HCT116 (cell line): Measurements from ENCODE around the gene ETHE1. TPM values are rescaled to one million over a fixed set of nuclear protein-coding genes. Genes with fewer than 3 reads are reported as not detected.

Experiments used
- ATAC-seq: fragments of 200-7000 bp; cut with Tn5 transposase; 2 replicates; pipeline ENCODE4 v1.9.1; 2020; ENCODE audit warnings: mild to moderate bottlenecking, moderate library complexity
- BruUV-seq: library from RNA; stranded (reverse); fragments of 400-500 nt; replicated peaks from 2 replicates; lab custom pipeline; 2021; lab: Mats Ljungman, UMichigan
- CTCF ChIA-PET: fragments of 300-600 bp; sonication (Branson Sonifier 250); formaldehyde crosslinking; loops from one replicate; lab custom pipeline; 2021; ENCODE audit warnings: antibody characterized with exemption; lab: Charles Lee
- POLR2A ChIA-PET: fragments of 300-600, 350-600 bp; sonication (Branson Sonifier 250); formaldehyde crosslinking; loops from one replicate; lab custom pipeline; 2021; ENCODE audit warnings: antibody characterized with exemption; lab: Charles Lee
- RAD21 ChIA-PET, 2 experiments: fragments of 300-600 bp; sonication (Branson Sonifier 250); formaldehyde crosslinking; loops; one replicate each; lab custom pipeline; 2023; ENCODE audit warnings: low total read pairs in 2 of 2; ENCODE audit not compliant: uncharacterized antibody in 2 of 2, unreplicated experiment in 2 of 2, low non-redundant PET in 1 of 2; lab: Charles Lee
- DNase-seq: peaks from one replicate; pipeline ENCODE4 v3.0.0-alpha.2; 2010; ENCODE audit warnings: low read depth, low spot score
- H2AFZ ChIP-seq: fragments of 200-600 bp; shearing (Covaris generic), sonication (generic); 2 replicates; pipeline ENCODE4 v1.6.1; 2017; ENCODE audit warnings: low read depth, mixed run types, mixed read lengths, antibody characterized with exemption, low read length; ENCODE audit not compliant: poor library complexity, severe bottlenecking
- H3K27ac ChIP-seq: 2 replicates; pipeline ENCODE4 v1.5.1; 2012; ENCODE audit warnings: low read depth, low read length
- H3K27me3 ChIP-seq: fragments of 200-600 bp; sonication (generic); 2 replicates; pipeline ENCODE4 v1.6.1; 2016; ENCODE audit warnings: mixed run types, low read length, mixed read lengths; ENCODE audit not compliant: insufficient read depth
- H3K36me3 ChIP-seq, 2 experiments: fragments of 200-500 bp in 1 of 2; fragments of 200-600 bp in 1 of 2; sonication (Bioruptor generic) in 1 of 2; sonication (generic) in 1 of 2; 2 replicates each; pipeline versions ENCODE4 v1.5.1 to v1.6.1; 2014 to 2016; ENCODE audit warnings: low read length in 2 of 2, inconsistent platforms in 1 of 2, mixed read lengths in 1 of 2, mixed run types in 1 of 2; ENCODE audit not compliant: insufficient read depth in 2 of 2, control insufficient read depth in 1 of 2
- H3K4me1 ChIP-seq, 2 experiments: fragments of 200-600 bp in 1 of 2; sonication (generic) in 1 of 2; 2 replicates each; pipeline versions ENCODE4 v1.5.1 to v1.6.1; 2012 to 2017; ENCODE audit warnings: low read length in 2 of 2, inconsistent platforms in 1 of 2, mild to moderate bottlenecking in 1 of 2, mixed read lengths in 1 of 2, mixed run types in 1 of 2, moderate library complexity in 1 of 2; ENCODE audit not compliant: insufficient read depth in 2 of 2, control insufficient read depth in 1 of 2
- H3K4me2 ChIP-seq: fragments of 200-600 bp; sonication (generic); 2 replicates; pipeline ENCODE4 v1.6.1; 2017; ENCODE audit warnings: mixed run types, low read length, mixed read lengths
- H3K4me3 ChIP-seq, 2 experiments: fragments of 200-600 bp in 1 of 2; sonication (generic) in 1 of 2; replicated peaks in 1 of 2; 2 replicates each; pipeline ENCODE4 v1.5.1; 2011 to 2016; ENCODE audit warnings: low read length in 2 of 2, control low read depth in 1 of 2, low read depth in 1 of 2, mild to moderate bottlenecking in 1 of 2, mixed read lengths in 1 of 2, mixed run types in 1 of 2
- H3K79me2 ChIP-seq: fragments of 200-600 bp; sonication (generic); 2 replicates; pipeline ENCODE4 v1.6.1; 2017; ENCODE audit warnings: mild to moderate bottlenecking, mixed run types, low read length, moderate library complexity, mixed read lengths; ENCODE audit not compliant: insufficient read depth
- H3K9ac ChIP-seq: fragments of 200-600 bp; sonication (generic); 2 replicates; pipeline ENCODE4 v1.6.1; 2016; ENCODE audit warnings: low read length, mixed read lengths
- H3K9me2 ChIP-seq: fragments of 200-600 bp; sonication (generic), shearing (Covaris generic); 2 replicates; pipeline ENCODE4 v1.6.1; 2017; ENCODE audit warnings: mixed run types, mild to moderate bottlenecking, moderate library complexity; ENCODE audit not compliant: insufficient read depth
- H3K9me3 ChIP-seq, 2 experiments: fragments of 200-500 bp in 1 of 2; fragments of 200-600 bp in 1 of 2; sonication (Bioruptor generic) in 1 of 2; sonication (generic) in 1 of 2; 2 replicates each; pipeline ENCODE4 v1.6.1; 2014 to 2017; ENCODE audit warnings: low read length in 2 of 2, mixed read lengths in 2 of 2, inconsistent platforms in 1 of 2, low read depth in 1 of 2, mild to moderate bottlenecking in 1 of 2, mixed run types in 1 of 2, moderate library complexity in 1 of 2; ENCODE audit not compliant: control insufficient read depth in 1 of 2, insufficient read depth in 1 of 2
- H4K20me1 ChIP-seq: fragments of 200-600 bp; sonication (generic), shearing (Covaris generic); 2 replicates; pipeline ENCODE4 v1.6.1; 2017; ENCODE audit warnings: mixed run types, mild to moderate bottlenecking, moderate library complexity; ENCODE audit not compliant: insufficient read depth
- EGR1 ChIP-seq: IDR thresholded peaks from 2 replicates; pipeline ENCODE4 v1.6.1; 2012; ENCODE audit warnings: low read depth
- EZH2 ChIP-seq: fragments of 200-600 bp; sonication (generic); IDR thresholded peaks from 2 replicates; pipeline ENCODE4 v1.6.1; 2017; ENCODE audit warnings: antibody characterized with exemption, mixed run types
- FOSL1 ChIP-seq: IDR thresholded peaks from 2 replicates; pipeline ENCODE4 v1.6.1; 2012; ENCODE audit warnings: low read depth
- SRF ChIP-seq: IDR thresholded peaks from 2 replicates; pipeline ENCODE4 v1.6.1; 2012; ENCODE audit warnings: low read depth
- YY1 ChIP-seq: IDR thresholded peaks from 2 replicates; pipeline ENCODE4 v1.6.1; 2011; ENCODE audit warnings: low read length, low read depth, moderate library complexity, mild to moderate bottlenecking; ENCODE audit not compliant: insufficient replicate concordance; ENCODE audit errors: extremely low read depth
- ZFX ChIP-seq: fragments of 450-650 bp; IDR thresholded peaks from 2 replicates; pipeline ENCODE4 v1.6.1; 2017
- ZNF274 ChIP-seq: fragments of 200-500 bp; sonication (Bioruptor generic); IDR thresholded peaks from 2 replicates; pipeline ENCODE4 v1.6.1; 2014; ENCODE audit warnings: mild to moderate bottlenecking, low read depth, low read length, inconsistent platforms
- intact Hi-C: fragments of 100-400 bp; cut with micrococcal nuclease; formaldehyde crosslinking; loops from 2 replicates; pipeline ENCODE4 v1.10.0; 2022
- total RNA-seq: library from RNA; stranded (reverse); gene quantifications from one replicate; pipeline ENCODE4 v1.2.1, GENCODE V29; 2021; ENCODE audit not compliant: unreplicated experiment
- TF ChIP-seq, protein P1 (sequence below): IDR thresholded peaks from 2 replicates; pipeline ENCODE4 v1.6.1; 2012
- TF ChIP-seq, protein P2 (sequence below), 3 experiments: fragments of 200-600 bp in 1 of 3; sonication (generic) in 1 of 3; IDR thresholded peaks in 2 of 3; conservative IDR thresholded peaks in 1 of 3; 2 replicates each; pipeline ENCODE4 v1.5.1; 2012 to 2017; ENCODE audit warnings: low read depth in 2 of 3, low read length in 2 of 3, antibody characterized with exemption in 1 of 3, borderline replicate concordance in 1 of 3, control low read depth in 1 of 3, mild to moderate bottlenecking in 1 of 3, mixed read lengths in 1 of 3, mixed run types in 1 of 3, moderate library complexity in 1 of 3; ENCODE audit not compliant: insufficient read depth in 1 of 3

ETHE1 gene
- total RNA-seq, 1 experiment from 2014 or later = 64.3 TPM

DNA sequence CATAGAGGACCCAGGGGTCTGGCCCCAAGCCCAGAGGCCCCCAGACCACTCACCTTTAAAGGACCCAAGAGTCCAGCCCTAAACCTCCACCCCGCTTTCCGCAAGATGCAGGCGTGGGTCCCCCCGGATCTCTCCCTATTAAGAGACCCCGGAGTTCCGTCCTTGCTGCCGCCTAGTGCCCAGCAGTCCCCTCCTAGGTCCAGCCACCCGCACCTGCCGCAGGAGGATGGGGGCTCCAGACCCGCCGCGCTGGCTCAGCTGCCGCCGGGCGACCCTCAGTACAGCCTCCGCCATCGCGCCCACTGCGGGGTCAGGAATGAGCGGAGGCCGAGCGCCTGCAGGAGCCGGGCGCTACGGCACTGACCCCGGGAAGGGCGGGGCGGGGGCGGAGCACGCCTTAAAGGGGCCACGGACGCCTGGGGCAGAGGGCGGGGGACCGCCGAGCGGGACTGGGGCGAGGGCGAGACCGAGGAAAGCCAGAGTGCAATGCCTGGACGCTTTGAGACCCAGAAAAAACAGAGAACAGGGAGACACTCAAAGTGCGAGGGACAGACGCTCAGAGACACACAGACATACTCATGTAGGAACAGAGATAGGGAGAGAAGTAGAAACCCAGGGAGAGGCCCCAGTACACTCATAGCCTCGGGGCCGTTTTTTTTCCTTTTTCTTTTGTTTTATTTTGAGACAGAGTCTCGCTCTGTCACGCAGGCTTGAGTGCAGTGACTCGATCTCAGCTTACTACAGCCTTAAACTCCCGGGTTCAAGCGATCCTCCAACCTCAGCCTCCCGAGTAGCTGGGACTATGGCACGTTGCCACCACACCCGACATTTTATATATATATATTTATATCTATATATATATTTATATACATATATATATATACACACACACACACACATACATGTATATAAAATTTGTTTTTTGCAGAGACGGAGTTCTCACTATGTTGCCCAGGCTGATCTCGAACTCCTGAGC is at the start of gene ETHE1 (continued):
- no peak for TF ChIP-seq SRF
- TF ChIP-seq, protein P1, sequence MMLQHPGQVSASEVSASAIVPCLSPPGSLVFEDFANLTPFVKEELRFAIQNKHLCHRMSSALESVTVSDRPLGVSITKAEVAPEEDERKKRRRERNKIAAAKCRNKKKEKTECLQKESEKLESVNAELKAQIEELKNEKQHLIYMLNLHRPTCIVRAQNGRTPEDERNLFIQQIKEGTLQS = no peak
- no peak for TF ChIP-seq ZNF274
- peak; percentile 78 for TF ChIP-seq EGR1
- TF ChIP-seq, protein P2, sequence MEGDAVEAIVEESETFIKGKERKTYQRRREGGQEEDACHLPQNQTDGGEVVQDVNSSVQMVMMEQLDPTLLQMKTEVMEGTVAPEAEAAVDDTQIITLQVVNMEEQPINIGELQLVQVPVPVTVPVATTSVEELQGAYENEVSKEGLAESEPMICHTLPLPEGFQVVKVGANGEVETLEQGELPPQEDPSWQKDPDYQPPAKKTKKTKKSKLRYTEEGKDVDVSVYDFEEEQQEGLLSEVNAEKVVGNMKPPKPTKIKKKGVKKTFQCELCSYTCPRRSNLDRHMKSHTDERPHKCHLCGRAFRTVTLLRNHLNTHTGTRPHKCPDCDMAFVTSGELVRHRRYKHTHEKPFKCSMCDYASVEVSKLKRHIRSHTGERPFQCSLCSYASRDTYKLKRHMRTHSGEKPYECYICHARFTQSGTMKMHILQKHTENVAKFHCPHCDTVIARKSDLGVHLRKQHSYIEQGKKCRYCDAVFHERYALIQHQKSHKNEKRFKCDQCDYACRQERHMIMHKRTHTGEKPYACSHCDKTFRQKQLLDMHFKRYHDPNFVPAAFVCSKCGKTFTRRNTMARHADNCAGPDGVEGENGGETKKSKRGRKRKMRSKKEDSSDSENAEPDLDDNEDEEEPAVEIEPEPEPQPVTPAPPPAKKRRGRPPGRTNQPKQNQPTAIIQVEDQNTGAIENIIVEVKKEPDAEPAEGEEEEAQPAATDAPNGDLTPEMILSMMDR (IDR thresholded peaks at IDR 0.05 in 2 of 3, conservative IDR thresholded peaks at IDR 0.05 in 1 of 3; ENCODE audit: borderline replicate concordance in 1 of 3, insufficient read depth in 1 of 3, low read depth in 2 of 3, low read length in 2 of 3) = no peak

DNA sequence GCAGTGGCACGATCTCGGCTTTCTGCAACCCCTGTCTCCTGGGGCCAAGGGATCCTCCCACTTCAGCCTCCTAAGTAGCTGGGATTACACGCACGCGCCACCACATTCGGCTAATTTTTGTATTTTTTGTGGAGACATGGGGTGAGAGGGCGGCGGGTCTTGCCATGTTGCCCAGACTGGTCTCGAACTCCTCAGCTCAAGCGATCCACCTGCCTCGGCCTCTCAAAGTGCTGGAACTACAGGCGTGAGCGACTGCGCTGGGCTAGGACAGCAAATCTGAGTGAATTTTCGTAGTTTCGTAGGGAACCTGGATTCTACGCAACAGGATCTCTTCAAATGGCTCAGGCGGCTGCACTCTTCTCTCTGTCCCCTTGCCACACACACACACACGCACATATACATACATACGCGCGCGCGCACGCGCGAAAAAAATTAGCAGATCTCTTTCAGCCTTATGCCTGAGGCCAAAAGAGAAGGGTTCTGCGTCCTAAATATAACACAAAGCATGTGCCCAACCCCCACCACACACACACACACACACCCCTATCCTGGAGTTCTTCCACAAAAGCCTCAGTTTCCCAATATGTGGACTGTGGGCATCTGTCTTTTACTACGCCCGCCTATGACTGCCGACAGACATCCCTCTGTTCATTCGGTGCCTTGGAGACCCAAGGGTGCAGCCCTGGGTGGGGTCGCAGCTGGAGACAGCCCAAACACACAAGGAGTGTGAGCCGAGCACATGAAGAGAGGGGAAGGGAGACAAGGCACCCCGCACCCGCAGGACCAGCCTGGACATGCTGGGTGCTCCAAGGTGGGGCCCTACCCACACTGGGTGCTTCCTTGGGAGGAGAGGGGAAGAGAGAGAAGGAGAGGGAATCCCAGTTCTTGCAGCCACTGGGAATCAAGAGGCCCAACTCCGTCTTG is 49.2 kb upstream of the ETHE1 start:
- H3K4me3 ChIP-seq = peak overlapping the region; percentile 13 to 85; a peak in 3 of 4 replicates
- peaks cover 10% of the 10 kb centered on the region; the same call in 1 of the 2 replicates for H3K79me2 ChIP-seq
- ChIA-PET RAD21 (no interaction called here), CTCF (interaction anchor here (1.2 kb wide), 1 partner anchor 21 kb away, joined by 3 read pairs; no protein-coding TSS in a partner anchor), POLR2A (interaction anchor here (1.8 kb wide), 1 partner anchor 20 kb away, joined by 6 read pairs; the partner anchor contains the start of genes IRGQ and ZNF576)
- H4K20me1 ChIP-seq = no peaks in the 10 kb centered on the region
- H3K4me2 ChIP-seq = peak overlapping the region; percentile 57
- peak overlapping the region; percentile 53 for H2AFZ ChIP-seq
- intact Hi-C loops = loop anchor here (1.0 kb wide), 1 partner anchor 20 kb away; the partner anchor contains the start of genes IRGQ and ZNF576
- TSS peak; percentile 78 for BruUV-seq
- H3K9ac ChIP-seq = peak overlapping the region; percentile 60
- DNase-seq (no peak), ATAC-seq (peak; percentile 2; the same call in 1 of the 2 replicates)
- H3K27ac ChIP-seq = peak overlapping the region; percentile 65
- H3K27me3 ChIP-seq = no peaks in the 10 kb centered on the region
- no peaks in the 10 kb centered on the region for H3K9me2 ChIP-seq
- no peaks in the 10 kb centered on the region for H3K36me3 ChIP-seq
- TF ChIP-seq YY1 (no peak), ZNF274 (no peak), ZFX (no peak), FOSL1 (no peak), EGR1 (no peak), EZH2 (no peak)
- TF ChIP-seq, protein P1 = no peak
- peaks cover 11 to 14% of the 10 kb centered on the region in 2 experiments for H3K4me1 ChIP-seq
- no peaks in the 10 kb centered on the region for H3K9me3 ChIP-seq
